BE2C (cell line): ENCODE data around the gene LRRC23.

ENCODE experiments used
- DNase-seq: peaks from one replicate; pipeline ENCODE4 v3.0.0-alpha.2; 2020
- H3K27me3 ChIP-seq: fragments of 250-450 bp; sonication (Bioruptor Pico); 2 replicates; pipeline ENCODE4 v1.5.1; 2020; ENCODE audit warnings: mild to moderate bottlenecking
- H3K36me3 ChIP-seq: fragments of 250-450 bp; sonication (Bioruptor Pico); 2 replicates; pipeline ENCODE4 v1.5.1; 2020; ENCODE audit warnings: mild to moderate bottlenecking
- H3K4me1 ChIP-seq: fragments of 250-450 bp; sonication (Bioruptor Pico); 2 replicates; pipeline ENCODE4 v1.5.1; 2020
- H3K4me3 ChIP-seq: 2 replicates; pipeline ENCODE4 v1.5.1; 2011; ENCODE audit warnings: low read depth, low read length
- H3K9me3 ChIP-seq: fragments of 250-450 bp; sonication (Bioruptor Pico); 2 replicates; pipeline ENCODE4 v1.5.1; 2020
- CTCF ChIP-seq: IDR thresholded peaks from 2 replicates; pipeline ENCODE4 v1.5.1; 2012; ENCODE audit warnings: mild to moderate bottlenecking, low read depth, low read length

LRRC23 gene

GRCh38 chr12:6921539-6921938, 16.9 kb downstream of the LRRC23 start:
- Histone ChIP-seq H3K27me3 (no peaks in the 10 kb centered on the region), H3K4me1 (peaks cover 17% of the 10 kb centered on the region)

GRCh38 chr12:6921996-6922946, 17.6 kb downstream of the LRRC23 start:
- DNase-seq, result no peak
- H3K4me1 ChIP-seq, result peaks cover 17% of the 10 kb centered on the region
- peaks cover 28% of the 10 kb centered on the region for H3K36me3 ChIP-seq
- no peaks in the 10 kb centered on the region for H3K9me3 ChIP-seq
- H3K4me3 ChIP-seq, result no peak overlapping the region
- no peak for TF ChIP-seq CTCF
- H3K27me3 ChIP-seq, result no peaks in the 10 kb centered on the region

More at GRCh38 chr12:6921539-6921938, 16.9 kb downstream of the LRRC23 start:
- no peaks in the 10 kb centered on the region for H3K9me3 ChIP-seq
- H3K36me3 ChIP-seq, result peaks cover 35% of the 10 kb centered on the region
- no peak for DNase-seq
- TF ChIP-seq CTCF, result no peak
- no peak overlapping the region for H3K4me3 ChIP-seq

- Histone ChIP-seq H3K27me3 (no peaks in the 10 kb centered on the region), H3K36me3 (peaks cover 24% of the 10 kb centered on the region), H3K4me3 (no peak overlapping the region), H3K4me1 (peaks cover 17% of the 10 kb centered on the region), H3K9me3 (no peaks in the 10 kb centered on the region)
- TF ChIP-seq CTCF, result no peak
- DNase-seq, result no peak
Measured at GRCh38 chr12:6923003-6923732, 18.5 kb downstream of the LRRC23 start.

GRCh38 chr12:6923851-6924250, 19.2 kb downstream of the LRRC23 start:
- Histone ChIP-seq H3K27me3 (no peaks in the 10 kb centered on the region), H3K9me3 (no peaks in the 10 kb centered on the region), H3K36me3 (peaks cover 24% of the 10 kb centered on the region), H3K4me3 (no peak overlapping the region), H3K4me1 (peaks cover 17% of the 10 kb centered on the region)
- DNase-seq, result no peak
- no peak for TF ChIP-seq CTCF

GRCh38 chr12:6925239-6925539, 20.6 kb downstream of the LRRC23 start:
- peaks cover 23% of the 10 kb centered on the region for H3K4me1 ChIP-seq
- peaks cover 13% of the 10 kb centered on the region for H3K36me3 ChIP-seq
- TF ChIP-seq CTCF, result no peak
- H3K4me3 ChIP-seq, result no peak overlapping the region
- no peaks in the 10 kb centered on the region for H3K27me3 ChIP-seq
- no peak for DNase-seq
- H3K9me3 ChIP-seq, result no peaks in the 10 kb centered on the region
